Ishikawa (cell line): Measurements from ENCODE around the gene BEND6.

Source experiments
- CEBPB ChIP-seq: IDR thresholded peaks from 2 replicates; pipeline ENCODE4 v1.6.1; 2012
- CREB1 ChIP-seq: IDR thresholded peaks from 2 replicates; pipeline ENCODE4 v1.6.1; 2012; ENCODE audit warnings: low read depth
- EGR1 ChIP-seq: IDR thresholded peaks from 2 replicates; pipeline ENCODE4 v1.6.1; 2012
- EP300 ChIP-seq: IDR thresholded peaks from 2 replicates; pipeline ENCODE4 v1.6.1; 2012; ENCODE audit warnings: borderline replicate concordance
- FOXM1 ChIP-seq: IDR thresholded peaks from 2 replicates; pipeline ENCODE4 v1.6.1; 2012; ENCODE audit warnings: low read depth, borderline replicate concordance
- NFIC ChIP-seq: IDR thresholded peaks from 2 replicates; pipeline ENCODE4 v1.6.1; 2012
- RAD21 ChIP-seq: IDR thresholded peaks from 2 replicates; pipeline ENCODE4 v1.6.1; 2012; ENCODE audit warnings: low read depth
- TAF1 ChIP-seq: IDR thresholded peaks from 2 replicates; pipeline ENCODE4 v1.6.1; 2012; ENCODE audit warnings: low read depth, mild to moderate bottlenecking
- TCF12 ChIP-seq: IDR thresholded peaks from 2 replicates; pipeline ENCODE4 v1.6.1; 2012; ENCODE audit warnings: low read depth
- TEAD4 ChIP-seq: IDR thresholded peaks from 2 replicates; pipeline ENCODE4 v1.6.1; 2012
- YY1 ChIP-seq: IDR thresholded peaks from 2 replicates; pipeline ENCODE4 v1.6.1; 2012; ENCODE audit warnings: low read depth
- ZBTB7A ChIP-seq: IDR thresholded peaks from 2 replicates; pipeline ENCODE4 v1.6.1; 2012; ENCODE audit warnings: low read depth
- TF ChIP-seq, protein P1 (sequence below): IDR thresholded peaks from 2 replicates; pipeline ENCODE4 v1.6.1; 2012; ENCODE audit warnings: low read depth, mild to moderate bottlenecking
- TF ChIP-seq, protein P2 (sequence below): IDR thresholded peaks from 2 replicates; pipeline ENCODE4 v1.6.1; 2012
- TF ChIP-seq, protein P3 (sequence below): IDR thresholded peaks from 2 replicates; pipeline ENCODE4 v1.6.1; 2012

The BEND6 gene

DNA sequence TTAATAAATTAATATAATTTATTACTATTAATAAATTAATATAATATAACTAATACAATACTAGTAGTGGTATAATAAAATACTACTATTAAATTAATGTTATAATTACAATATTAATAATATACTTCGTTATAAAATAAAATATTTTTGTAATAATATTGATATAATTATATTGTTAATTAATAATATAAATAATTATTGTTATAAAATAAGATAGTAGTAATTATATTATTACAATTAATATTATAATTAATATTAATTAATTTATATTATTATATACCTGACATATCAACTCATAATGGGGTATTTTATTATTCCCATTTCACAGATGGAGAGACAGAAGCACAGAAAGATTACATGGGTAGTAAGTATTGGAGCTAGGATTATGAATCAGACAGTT lies 8.9 kb downstream of the BEND6 start:
- no peak for TF ChIP-seq EGR1
- TF ChIP-seq, protein P1, sequence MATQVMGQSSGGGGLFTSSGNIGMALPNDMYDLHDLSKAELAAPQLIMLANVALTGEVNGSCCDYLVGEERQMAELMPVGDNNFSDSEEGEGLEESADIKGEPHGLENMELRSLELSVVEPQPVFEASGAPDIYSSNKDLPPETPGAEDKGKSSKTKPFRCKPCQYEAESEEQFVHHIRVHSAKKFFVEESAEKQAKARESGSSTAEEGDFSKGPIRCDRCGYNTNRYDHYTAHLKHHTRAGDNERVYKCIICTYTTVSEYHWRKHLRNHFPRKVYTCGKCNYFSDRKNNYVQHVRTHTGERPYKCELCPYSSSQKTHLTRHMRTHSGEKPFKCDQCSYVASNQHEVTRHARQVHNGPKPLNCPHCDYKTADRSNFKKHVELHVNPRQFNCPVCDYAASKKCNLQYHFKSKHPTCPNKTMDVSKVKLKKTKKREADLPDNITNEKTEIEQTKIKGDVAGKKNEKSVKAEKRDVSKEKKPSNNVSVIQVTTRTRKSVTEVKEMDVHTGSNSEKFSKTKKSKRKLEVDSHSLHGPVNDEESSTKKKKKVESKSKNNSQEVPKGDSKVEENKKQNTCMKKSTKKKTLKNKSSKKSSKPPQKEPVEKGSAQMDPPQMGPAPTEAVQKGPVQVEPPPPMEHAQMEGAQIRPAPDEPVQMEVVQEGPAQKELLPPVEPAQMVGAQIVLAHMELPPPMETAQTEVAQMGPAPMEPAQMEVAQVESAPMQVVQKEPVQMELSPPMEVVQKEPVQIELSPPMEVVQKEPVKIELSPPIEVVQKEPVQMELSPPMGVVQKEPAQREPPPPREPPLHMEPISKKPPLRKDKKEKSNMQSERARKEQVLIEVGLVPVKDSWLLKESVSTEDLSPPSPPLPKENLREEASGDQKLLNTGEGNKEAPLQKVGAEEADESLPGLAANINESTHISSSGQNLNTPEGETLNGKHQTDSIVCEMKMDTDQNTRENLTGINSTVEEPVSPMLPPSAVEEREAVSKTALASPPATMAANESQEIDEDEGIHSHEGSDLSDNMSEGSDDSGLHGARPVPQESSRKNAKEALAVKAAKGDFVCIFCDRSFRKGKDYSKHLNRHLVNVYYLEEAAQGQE = no peak
- no peak for TF ChIP-seq TAF1
- no peak for TF ChIP-seq CEBPB
- TF ChIP-seq, protein P2, sequence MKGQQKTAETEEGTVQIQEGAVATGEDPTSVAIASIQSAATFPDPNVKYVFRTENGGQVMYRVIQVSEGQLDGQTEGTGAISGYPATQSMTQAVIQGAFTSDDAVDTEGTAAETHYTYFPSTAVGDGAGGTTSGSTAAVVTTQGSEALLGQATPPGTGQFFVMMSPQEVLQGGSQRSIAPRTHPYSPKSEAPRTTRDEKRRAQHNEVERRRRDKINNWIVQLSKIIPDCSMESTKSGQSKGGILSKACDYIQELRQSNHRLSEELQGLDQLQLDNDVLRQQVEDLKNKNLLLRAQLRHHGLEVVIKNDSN = no peak
- TF ChIP-seq, protein P3, sequence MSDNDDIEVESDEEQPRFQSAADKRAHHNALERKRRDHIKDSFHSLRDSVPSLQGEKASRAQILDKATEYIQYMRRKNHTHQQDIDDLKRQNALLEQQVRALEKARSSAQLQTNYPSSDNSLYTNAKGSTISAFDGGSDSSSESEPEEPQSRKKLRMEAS = no peak

DNA sequence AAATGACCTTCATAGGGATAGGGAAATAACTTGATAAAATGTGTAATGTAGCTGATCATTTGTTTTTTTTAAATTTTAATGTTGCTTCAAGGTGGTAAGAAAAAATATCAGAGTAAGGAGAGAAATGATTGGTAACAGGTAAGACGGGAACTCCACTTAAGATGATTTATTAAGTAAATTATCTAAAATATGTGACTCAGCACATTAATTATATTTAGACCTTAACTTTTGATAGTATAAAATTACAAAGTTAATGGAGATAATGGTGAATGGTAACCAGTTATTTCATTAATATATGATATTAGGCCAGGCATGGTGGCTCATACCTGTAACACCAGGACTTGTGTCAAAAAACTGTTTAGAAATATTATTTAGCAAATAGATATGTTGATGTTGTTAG lies 10.2 kb downstream of the BEND6 start:
- TF ChIP-seq, protein P3 = no peak
- TF ChIP-seq FOXM1 = no peak
- TF ChIP-seq TCF12 = no peak
- no peak for TF ChIP-seq CREB1
- no peak for TF ChIP-seq EGR1
- TF ChIP-seq TAF1 = no peak
- no peak for TF ChIP-seq TEAD4
- no peak for TF ChIP-seq YY1
- TF ChIP-seq, protein P1 = no peak
- TF ChIP-seq NFIC = no peak
- no peak for TF ChIP-seq CEBPB
- TF ChIP-seq RAD21 = no peak
- no peak for TF ChIP-seq ZBTB7A
- TF ChIP-seq EP300 = no peak
- TF ChIP-seq, protein P2 = no peak

DNA sequence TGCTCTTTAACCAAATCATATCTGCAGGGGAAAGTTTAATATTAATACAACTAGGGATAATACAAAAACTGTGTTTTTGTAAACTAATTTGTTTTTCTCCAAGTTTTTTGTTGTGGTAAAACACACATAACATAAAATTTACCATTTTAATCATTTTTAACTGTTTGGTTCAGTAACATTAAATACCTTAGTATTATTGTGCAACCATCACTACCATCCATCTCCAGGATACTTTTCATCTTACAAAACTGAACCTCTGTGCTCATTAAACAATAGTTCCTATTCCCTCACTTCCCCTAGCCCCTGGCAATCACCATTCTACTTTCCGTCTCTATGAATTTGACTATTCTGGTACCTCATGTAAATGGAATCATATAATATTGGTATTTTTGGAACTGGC lies 15.9 kb downstream of the BEND6 start:
- no peak for TF ChIP-seq YY1
- TF ChIP-seq, protein P2 = no peak
- no peak for TF ChIP-seq TAF1
- no peak for TF ChIP-seq TCF12
- no peak for TF ChIP-seq RAD21
- TF ChIP-seq, protein P3 = no peak
- TF ChIP-seq, protein P1 = no peak
- TF ChIP-seq CEBPB = no peak
- TF ChIP-seq EP300 = no peak
- TF ChIP-seq FOXM1 = no peak
- TF ChIP-seq NFIC = no peak
- no peak for TF ChIP-seq ZBTB7A

DNA sequence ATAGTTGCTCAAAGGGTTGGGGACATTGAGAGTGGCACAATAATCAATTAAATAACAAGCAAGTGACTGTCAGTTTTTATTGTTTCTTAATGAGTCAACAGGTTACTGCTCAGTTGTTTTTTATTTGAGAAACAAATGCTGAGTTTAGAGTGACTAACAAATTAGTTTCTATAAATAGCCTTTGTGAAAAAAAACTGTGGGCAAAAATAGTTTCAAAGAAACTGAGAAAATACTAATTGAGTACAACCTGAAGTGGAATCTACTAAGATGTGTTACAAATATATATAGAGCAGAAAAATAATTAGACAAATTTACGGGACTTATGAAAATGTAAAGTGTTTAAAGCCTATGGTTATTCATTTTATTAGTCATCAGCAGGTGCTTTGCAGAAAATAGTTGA lies 22.3 kb downstream of the BEND6 start:
- TF ChIP-seq TCF12 (no peak), CREB1 (no peak), CEBPB (no peak), YY1 (no peak)
- TF ChIP-seq, protein P1 = no peak
